Testis (tissue), 3 donors: ENCODE results near the gene STAC. TPM values are rescaled to one million over a fixed set of nuclear protein-coding genes. Genes with fewer than 3 reads are reported as not detected.

Source experiments
- DNase-seq: peaks from one replicate; pipeline ENCODE4 v3.0.0-alpha.2; 2019
- H3K27ac ChIP-seq, 2 donors: fragments of 200-600 bp; sonication (generic); one replicate each; pipeline ENCODE4 v1.5.1; 2019
- H3K27me3 ChIP-seq: fragments of 200-600 bp; sonication (generic); one replicate; pipeline ENCODE4 v1.5.1; 2019
- H3K36me3 ChIP-seq: fragments of 200-600 bp; sonication (generic); one replicate; pipeline ENCODE4 v1.5.1; 2017; ENCODE audit warnings: low read depth; ENCODE audit errors: missing control alignments
- H3K4me1 ChIP-seq: fragments of 200-600 bp; sonication (generic); one replicate; pipeline ENCODE4 v1.5.1; 2019
- H3K4me3 ChIP-seq, 2 donors: fragments of 200-600 bp; sonication (generic); one replicate each; pipeline ENCODE4 v1.5.1; 2017 to 2019
- H3K9me3 ChIP-seq: fragments of 200-600 bp; sonication (generic); one replicate; pipeline ENCODE4 v1.5.1; 2017
- POLR2A ChIP-seq: fragments of 450-650 bp; IDR thresholded peaks from one replicate; pipeline ENCODE4 v1.6.1; 2017; ENCODE audit warnings: antibody characterized with exemption, mild to moderate bottlenecking, moderate library complexity
- WGBS, 2 donors: methylation state at CpG; one replicate each; pipeline ENCODE4 v1.1.5; 2018; 5-methylcytosine and 5-hydroxymethylcytosine counted together
- intact Hi-C: fragments of 100-400 bp; cut with DNase I; formaldehyde crosslinking; loops from one replicate; pipeline ENCODE4 v1.15.1; 2023; ENCODE audit warnings: low total_unique reads
- polyA plus RNA-seq: library from polyadenylated mRNA; stranded (reverse); fragments of 350-450 nt; fragmentation: Illumina TruSeq; extraction: RNeasy Lipid Tissue Mini Kit (QIAGEN cat#74804); gene quantifications from one replicate; pipeline ENCODE4 v1.2.3, GENCODE V29; 2014; ENCODE audit warnings: low read depth, low replicate concordance; ENCODE audit not compliant: insufficient read depth
- total RNA-seq, 2 donors: library from RNA; depleted of rRNA; stranded (reverse); fragments of >200 nt; gene quantifications; one replicate each; pipeline ENCODE4 v1.2.3, GENCODE V29; 2016
- TF ChIP-seq, protein P1 (sequence below), 3 experiments: fragments of 450-650 bp in 2 of 3; fragments of 200-600 bp in 1 of 3; sonication (generic) in 1 of 3; IDR thresholded peaks; one replicate each; pipeline ENCODE4 v1.5.1; 2016 to 2019; ENCODE audit warnings: antibody characterized with exemption in 3 of 3, mild to moderate bottlenecking in 2 of 3, moderate library complexity in 1 of 3

The STAC gene
- total and polyA plus RNA-seq, 3 donors from 2014 or later = 4.8 to 9.4 (median 7.1) TPM

DNA sequence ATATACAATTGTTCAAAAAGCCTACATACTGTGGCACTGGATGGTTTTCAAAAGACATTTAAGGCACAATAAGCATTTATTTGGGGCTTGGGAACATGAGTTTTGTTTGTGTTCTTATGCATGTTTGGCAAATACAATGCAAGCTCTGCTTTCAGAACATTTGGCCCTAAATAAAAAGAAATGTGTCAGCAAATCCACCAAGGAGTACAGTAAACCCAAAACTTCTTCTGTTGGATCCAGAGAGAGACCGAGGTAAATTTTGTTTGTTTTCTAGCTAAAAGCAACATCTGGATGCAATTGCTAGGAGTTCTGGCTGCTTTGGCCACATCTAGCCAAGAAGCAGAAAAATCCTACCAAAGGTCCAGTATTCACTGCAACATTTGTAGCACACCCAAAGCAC is 215.2 kb downstream of the STAC start:
- Histone ChIP-seq H3K27ac (no peak overlapping the region), H3K27me3 (no peaks in the 10 kb centered on the region), H3K36me3 (no peaks in the 10 kb centered on the region), H3K4me3 (no peak overlapping the region), H3K9me3 (no peaks in the 10 kb centered on the region), H3K4me1 (no peaks in the 10 kb centered on the region)
- intact Hi-C loops = no loop called here
- TF ChIP-seq POLR2A = no peak
- TF ChIP-seq, protein P1, sequence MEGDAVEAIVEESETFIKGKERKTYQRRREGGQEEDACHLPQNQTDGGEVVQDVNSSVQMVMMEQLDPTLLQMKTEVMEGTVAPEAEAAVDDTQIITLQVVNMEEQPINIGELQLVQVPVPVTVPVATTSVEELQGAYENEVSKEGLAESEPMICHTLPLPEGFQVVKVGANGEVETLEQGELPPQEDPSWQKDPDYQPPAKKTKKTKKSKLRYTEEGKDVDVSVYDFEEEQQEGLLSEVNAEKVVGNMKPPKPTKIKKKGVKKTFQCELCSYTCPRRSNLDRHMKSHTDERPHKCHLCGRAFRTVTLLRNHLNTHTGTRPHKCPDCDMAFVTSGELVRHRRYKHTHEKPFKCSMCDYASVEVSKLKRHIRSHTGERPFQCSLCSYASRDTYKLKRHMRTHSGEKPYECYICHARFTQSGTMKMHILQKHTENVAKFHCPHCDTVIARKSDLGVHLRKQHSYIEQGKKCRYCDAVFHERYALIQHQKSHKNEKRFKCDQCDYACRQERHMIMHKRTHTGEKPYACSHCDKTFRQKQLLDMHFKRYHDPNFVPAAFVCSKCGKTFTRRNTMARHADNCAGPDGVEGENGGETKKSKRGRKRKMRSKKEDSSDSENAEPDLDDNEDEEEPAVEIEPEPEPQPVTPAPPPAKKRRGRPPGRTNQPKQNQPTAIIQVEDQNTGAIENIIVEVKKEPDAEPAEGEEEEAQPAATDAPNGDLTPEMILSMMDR (IDR thresholded peaks at IDR 0.05) = no peak
- 62 to 85% methylated on average over 1 of the region's 1 CpG for WGBS, 2 donors
- no peak for DNase-seq

DNA sequence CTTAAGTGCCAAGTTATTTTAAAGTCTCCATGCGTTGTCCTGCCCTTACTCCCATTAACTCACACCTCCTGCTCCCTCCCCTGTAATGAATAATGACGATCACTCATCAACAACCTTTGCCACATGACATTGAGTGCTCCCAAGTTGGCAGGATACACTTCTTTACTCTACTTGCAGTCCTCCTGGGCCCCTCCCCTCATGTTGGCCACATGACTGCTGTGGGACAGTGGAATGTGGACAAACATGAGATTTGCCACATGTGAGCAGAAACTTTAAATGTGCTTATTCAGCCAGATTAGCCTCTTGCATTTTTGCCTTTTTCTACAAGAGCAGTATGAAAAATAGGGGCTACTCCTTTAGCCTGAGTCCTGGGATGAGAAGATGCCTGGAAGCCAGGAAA is 216.1 kb downstream of the STAC start:
- Histone ChIP-seq H3K9me3 (no peaks in the 10 kb centered on the region), H3K27me3 (no peaks in the 10 kb centered on the region), H3K4me3 (no peak overlapping the region), H3K4me1 (no peaks in the 10 kb centered on the region), H3K27ac (no peak overlapping the region), H3K36me3 (no peaks in the 10 kb centered on the region)
- no peak for DNase-seq
- no peak for TF ChIP-seq POLR2A
- TF ChIP-seq, protein P1 (IDR thresholded peaks at IDR 0.05) = no peak
- 79 to 83% methylated on average over 2 of the region's 2 CpGs for WGBS, 2 donors
- intact Hi-C loops = no loop called here

DNA sequence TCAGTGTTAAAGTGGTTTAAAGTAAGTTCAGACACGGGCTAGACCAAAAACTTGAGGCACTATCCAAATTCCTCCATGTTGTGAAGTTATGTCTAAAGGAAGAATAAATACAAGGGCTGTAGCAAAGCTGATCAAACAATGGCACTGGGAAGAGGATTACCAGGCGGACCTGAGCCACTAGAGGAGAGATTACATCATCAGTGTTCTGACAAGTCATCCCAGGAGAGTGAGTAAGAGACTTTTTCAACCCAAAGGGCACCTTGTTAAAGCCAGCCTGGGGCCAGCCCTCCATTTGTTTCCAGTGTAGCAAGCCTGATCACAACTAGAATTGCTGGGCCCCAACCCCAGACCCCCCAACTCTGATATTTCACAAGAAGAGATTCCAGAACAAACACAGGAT is 217.1 kb downstream of the STAC start:
- WGBS, 2 donors = 78 to 88% methylated on average over 2 of the region's 2 CpGs
- no peak overlapping the region for H3K4me3 ChIP-seq
- no peaks in the 10 kb centered on the region for H3K27me3 ChIP-seq
- no peak for DNase-seq
- H3K9me3 ChIP-seq = no peaks in the 10 kb centered on the region
- no peak overlapping the region for H3K27ac ChIP-seq
- H3K4me1 ChIP-seq = no peaks in the 10 kb centered on the region
- intact Hi-C loops = no loop called here
- H3K36me3 ChIP-seq = no peaks in the 10 kb centered on the region
- no peak for TF ChIP-seq POLR2A
- TF ChIP-seq, protein P1 (IDR thresholded peaks at IDR 0.05) = no peak
